HG03460 (cell line): ENCODE results near the gene DMKN.

Source experiments
- ATAC-seq: cut with Tn5 transposase; IDR thresholded peaks from one replicate; pipeline ENCODE4 v1.9.1; 2021; ENCODE audit not compliant: unreplicated experiment

DMKN gene

DNA sequence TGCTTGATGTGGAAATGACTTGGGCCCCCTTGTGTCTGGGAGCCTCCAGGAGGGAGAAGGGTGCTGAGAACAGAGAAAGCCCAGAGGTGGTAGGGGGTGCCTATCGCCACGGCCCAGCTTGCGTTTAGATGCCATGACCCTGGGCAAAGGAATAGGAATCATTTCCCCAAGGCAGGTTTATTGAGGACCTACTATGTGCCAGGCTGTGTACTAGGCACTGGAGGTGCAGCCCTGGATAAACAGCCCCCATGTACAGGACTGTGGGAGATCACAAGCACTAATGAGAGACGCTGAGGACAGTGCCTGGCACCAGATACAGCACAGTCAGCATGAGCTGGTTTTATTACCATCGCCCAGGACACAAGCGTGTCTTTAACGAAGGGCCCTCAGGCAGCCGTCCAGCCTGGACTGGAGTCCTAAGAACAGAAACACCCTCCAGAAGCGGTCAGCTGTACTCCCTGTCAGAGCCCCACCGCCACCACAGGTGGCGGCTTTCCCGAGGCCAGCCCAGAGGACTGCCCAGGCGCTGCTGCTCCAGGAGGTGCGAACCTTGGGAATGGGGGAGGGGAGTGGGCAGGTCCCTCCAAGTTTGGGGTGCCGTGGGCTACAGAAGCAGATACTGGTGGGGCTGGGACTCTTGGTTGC lies 36.6 kb upstream of the DMKN start:
- no peak for ATAC-seq

DNA sequence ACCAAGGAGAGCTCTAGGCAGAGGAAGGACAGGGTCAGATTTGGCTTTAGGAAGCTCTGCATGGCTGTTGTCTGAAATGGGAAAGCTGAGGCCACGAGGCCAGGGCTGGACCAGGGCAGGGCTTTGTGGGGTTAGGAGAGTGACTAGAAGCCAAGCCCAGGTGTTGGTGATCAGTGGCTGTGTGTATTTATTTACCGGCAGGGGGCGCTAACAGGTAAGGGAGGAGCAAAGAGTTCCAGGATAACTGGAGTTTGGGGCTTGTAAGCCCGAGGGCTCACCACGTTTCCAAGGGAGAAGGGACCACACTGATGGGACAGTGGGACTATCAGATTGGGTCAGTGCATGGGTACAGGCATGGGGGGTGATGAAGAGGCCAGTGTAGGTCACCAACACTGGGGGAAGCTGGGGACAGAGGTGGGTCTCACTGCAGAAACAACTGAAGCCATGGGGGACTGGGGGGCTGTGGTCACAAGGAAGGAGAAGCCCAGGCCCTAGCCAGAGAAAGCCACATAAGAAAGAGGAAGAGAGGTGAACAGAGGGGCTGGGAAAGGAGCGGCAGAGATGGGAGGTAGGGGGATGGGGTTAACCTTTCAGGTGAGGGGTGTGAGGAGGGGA lies 35.8 kb upstream of the DMKN start:
- ATAC-seq = no peak

DNA sequence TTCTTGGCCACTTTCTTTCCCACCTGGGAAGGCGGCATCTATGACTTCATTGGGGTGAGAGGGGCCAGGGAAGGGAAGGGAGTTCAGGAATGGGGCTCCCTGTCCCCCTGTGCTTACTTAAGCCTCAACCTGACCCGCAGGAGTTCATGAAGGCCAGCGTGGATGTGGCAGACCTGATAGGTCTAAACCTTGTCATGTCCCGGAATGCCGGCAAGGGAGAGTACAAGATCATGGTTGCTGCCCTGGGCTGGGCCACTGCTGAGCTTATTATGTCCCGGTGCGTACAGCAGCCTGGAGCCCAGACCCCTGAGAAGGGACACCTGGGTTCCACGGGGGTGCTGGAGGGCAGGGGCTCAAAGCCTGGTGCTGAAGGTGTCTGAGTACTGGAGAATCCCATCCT lies 33.1 kb upstream of the DMKN start:
- no peak for ATAC-seq

DNA sequence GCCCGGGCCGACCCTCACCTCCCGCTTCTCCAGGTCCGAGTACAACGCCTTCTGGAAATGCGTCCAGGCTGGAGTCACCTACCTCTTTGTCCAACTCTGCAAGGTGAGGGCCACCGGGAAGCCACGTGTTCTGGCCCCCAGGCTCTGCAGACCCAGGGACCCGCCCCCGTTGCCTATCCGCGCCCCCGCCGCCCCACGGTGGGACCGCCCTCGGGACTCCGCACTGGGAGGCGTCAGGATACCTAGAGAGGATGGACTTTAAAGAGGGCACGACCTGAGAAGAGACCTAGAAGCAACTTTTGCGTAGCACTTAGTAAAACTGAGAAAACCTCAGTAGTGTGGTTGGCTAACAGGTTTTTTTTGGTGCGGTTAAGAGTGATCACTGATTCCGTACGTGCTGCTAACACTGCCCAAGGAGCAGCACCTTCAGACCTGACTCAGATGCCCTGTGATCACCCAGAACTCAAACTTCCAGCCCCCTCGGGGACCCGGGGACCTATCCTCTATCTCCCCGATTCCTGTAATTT lies 32.5 kb upstream of the DMKN start:
- peak; percentile 28 for ATAC-seq

DNA sequence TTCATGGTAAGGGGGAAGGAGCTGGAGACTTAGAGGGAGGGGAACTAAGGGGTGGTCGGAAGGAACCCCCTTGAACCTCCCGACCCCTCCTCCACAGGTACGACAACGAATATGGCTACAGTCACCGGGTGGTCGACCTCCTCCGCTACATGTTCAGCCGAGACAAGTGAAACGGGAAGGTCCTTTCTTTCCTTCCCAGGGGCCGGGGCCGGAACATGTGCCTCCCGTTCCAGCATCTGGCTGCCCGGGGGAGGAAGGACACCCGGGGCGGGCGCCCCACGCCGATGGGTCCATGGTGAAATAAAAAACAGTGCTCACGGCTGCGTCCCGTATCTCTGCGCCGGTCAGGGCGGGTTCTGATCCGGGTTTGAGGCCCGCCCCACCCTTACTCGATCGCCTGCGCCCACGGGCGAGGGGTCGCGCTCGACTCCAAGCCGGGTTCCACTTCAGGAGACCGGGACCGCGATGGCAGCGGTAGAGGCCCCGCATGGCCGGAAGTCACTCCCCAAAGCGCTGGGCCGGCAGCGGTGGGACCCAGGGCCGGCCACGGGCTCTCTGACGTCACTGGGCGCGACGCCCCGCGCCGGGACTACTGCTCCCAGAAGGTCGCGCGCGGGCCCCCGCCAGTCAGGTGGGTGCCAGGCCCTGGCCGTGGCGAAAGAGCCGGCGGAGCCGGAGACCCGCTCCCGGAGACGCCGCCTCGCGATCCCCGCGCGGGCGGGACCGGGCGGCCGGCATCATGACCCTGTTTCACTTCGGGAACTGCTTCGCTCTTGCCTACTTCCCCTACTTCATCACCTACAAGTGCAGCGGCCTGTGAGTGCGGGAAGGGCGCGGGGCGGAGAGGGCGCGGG lies 31.8 kb upstream of the DMKN start, which contains the start of gene TMEM147:
TMEM147 (plus strand) TSS at position 626 of the 854 bp plus-strand sequence; CDS start at position 740, 114 bp downstream.
- ATAC-seq = peak; percentile 73

DNA sequence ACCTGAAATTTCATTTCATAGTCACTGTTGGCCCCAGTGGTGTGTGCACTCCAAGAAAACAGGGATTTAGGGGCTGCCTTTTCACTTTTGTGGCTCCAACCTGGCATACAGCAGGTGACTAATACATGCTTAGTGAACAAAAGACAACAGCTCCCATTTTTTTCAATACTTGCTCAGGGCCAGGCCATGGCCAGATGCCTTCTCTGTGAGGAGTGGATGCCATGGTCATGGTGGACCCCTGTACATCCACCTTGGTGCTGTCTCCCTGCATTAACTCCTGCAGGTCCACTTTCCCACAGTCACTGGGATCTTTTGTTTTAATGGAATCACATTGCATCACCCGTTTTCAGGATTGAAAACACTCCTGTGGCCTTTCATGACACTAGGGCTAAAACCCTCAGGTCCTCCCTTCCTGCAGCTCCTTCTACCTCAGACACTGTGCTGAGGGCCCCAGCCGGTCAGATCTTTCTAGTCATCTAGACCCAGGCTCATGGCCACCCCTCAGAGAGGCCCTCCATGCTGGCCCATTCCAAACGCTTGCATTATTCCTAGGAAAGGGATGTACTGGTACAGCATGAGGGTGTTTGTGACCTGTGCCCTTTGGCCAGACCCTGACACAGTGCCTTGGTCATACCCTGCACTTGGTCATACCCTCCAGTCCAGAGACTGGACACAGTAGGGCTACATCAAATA lies 30.8 kb upstream of the DMKN start:
- ATAC-seq = no peak

DNA sequence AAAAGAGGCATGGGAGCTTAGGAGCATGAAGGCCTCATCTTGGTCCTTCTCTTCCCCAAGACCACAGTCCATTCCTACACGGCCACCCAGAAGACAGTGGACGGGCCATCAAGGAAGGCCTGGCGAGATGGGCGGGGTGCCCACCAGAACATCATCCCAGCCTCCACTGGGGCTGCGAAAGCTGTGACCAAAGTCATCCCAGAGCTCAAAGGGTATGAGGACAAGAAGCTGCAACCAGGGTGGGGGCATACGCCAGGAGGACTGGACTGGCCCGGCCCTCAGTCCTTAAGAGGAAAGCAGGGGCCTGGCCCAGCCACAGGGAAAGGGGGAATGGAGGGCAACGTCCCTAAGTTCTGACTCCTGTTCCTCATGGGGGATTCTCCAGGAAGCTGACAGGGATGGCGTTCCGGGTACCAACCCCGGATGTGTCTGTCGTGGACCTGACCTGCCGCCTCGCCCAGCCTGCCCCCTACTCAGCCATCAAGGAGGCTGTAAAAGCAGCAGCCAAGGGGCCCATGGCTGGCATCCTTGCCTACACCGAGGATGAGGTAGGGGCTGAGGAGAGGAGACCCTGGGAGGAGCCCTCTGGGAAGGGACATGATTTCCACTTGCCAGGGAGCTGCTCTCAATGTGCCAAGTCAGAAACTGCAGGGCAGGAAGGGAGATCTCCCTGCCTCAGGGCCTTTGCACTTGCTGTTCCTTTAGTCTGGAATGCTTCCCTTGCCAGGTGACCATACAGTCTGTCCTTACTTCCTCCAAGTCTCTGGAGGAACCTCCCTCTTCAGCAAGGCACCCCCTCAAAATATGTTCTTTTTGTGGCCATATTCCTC lies 30.0 kb upstream of the DMKN start:
- no peak for ATAC-seq

DNA sequence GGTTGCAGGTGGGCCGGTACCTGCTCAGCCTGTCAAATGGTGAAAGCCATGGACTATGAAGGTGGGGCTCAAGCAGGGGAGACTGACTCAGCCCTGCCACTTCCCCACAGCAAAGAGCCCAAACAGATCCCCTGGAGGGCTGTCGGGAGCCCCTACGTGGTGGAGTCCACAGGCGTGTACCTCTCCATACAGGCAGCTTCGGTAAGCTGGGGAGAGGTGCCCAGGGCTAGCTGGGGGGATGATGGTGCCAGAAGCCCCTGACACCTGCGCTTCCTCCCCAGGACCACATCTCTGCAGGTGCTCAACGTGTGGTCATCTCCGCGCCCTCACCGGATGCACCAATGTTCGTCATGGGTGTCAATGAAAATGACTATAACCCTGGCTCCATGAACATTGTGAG lies 28.8 kb upstream of the DMKN start:
- no peak for ATAC-seq

DNA sequence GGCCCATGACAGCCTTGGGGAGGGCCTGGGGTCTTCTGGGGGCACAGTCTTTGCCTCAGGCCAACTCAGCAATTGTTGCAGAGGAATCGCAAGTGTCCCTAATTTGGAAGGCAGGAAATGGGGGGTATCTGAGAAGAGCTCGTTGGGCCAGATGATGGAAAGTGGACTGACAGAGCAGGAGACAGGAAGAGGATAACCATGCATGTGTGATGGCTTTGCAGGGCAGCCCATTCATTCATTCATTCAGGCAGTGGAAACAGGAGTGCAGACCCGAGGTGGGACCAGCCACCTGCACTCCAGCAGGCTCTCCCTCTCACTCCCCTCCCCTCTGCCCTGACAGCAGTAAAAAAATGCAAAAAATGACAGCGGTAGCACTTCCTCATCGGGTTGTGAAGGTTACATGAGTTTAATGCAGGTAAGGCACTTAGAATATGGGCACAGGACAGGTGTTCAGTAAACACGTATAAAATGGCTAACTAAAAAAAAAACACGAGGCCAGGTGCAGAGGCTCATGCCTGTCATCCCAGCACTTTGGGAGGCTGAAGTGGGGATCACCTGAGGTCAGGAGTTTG lies 27.0 kb upstream of the DMKN start:
- ATAC-seq = no peak

DNA sequence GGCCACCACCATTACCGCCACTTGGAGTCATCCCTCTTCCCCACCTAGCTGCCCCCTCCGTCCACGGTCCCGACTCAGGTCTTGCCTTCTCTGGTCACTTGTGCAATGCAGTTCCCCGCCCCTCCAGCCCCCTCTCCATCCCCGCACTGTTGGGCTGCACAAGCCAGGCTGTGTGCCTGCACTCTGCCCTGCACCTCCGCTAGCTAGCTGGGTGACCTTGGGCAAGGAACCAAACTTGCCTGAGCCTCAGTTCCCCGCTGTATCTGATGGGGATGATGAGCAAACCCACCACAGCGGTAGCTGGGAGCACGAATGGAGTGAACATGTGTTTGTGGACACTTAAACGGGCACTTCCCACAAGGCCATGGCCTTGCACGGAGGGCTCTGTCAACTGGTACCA lies 26.4 kb upstream of the DMKN start:
- ATAC-seq = no peak

DNA sequence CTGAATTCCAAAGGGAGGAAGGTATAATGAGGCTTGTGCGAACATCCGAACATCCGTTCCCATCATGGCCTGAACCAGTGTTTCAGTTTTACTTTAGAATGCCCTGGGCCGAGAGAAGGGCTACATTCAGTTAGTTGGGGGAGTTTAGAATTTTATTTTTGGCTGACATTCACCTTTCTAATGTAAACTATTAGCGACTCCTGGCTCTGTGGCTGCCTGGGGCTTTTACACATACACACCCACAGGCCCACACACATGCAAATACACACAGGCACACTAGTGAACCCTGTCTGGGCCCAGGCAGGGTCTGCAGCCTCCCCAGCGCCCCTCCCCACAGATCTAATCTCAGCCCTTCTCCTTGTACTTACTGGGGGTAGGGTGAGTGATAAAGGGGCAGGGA lies 25.9 kb upstream of the DMKN start:
- ATAC-seq = no peak

DNA sequence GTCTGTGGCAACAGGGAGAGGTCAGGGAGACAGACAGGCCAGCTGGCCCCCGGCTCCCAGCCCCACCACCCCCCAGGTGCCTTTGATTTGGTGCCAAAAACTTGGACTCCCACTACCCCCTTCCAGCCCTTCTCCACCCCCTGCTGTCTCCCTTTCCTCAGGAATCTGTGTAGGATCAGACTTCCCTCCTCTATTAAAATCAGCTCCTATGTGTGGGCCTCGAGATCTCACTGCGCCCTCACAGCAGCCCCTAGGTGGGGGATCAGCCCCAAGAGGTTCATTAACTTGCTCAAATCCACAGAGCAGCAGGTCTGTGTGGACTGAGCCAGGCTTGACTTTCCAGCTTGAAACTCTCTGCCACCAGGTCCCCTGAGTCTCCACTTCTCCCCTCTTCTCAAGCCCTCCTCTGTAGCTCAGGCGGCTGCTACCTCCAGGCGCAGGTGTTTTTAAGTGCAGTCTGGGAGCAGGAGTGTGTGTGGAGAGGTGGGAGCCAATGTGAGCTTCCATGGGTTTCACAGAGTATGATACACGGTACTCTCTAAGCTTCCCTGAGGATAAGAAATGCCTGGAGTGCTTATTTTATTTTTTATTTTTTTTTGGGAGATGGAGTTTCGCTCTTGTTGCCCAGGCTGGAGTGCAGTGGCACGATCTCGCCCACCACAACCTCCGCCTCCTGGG lies 21.5 kb upstream of the DMKN start:
- no peak for ATAC-seq

DNA sequence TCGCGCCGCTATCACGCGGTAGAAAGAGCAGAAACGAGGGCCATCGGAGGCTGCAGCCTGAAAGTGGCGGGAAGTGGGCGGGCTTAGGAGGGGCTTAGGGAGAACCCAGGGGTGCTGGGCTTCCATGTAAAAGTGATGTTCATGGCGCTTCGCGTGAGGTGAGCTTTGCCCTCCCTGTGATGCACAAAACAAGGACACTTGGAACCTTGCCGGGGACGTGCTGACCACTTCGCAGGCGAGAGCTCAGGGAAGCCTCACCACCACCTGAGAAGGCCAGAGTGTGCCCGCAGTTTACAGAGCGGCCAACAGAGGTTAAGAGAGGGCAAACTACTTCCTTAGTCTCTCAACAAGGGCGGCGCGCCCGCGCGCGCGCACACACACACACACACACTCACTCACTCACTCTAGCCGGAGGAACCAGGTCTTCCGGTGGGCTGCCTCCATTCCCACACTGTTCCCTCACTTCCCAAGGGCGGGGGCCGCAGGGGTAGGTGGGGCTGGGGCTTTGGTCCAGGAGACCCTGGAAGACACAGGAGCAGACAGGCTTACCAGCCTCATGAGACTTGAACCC lies 20.5 kb upstream of the DMKN start:
- no peak for ATAC-seq

DNA sequence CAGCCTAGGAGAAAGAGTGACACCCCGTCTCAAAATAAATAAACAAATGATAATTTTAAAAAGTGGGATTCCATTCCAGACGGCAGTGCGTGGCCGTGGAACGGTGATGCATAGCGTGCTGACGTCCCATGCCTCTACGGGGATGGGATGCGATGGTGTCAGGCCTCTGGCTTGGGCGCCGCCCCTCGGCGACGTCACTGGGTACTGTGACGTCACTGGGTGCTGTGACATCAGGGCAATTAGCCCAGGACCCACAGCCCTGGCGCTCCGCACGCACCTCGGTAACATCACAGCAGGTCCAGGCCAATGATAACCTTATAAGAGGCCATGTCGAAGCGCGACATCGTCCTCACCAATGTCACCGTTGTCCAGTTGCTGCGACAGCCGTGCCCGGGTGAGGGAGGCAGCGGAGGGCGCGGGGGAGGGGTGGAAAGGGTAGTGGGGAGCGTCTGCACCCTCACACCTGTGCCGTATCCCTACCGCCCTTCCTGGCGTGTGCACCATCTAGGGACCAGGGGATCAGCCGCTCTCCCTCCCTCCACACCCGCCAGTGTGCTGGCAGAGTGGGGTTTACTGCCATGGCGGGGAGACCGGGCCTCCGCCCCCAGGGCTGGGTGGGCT lies 19.9 kb upstream of the DMKN start, which contains the start of gene GAPDHS:
GAPDHS (plus strand) TSS at position 256 of the 621 bp plus-strand sequence; CDS start at position 328, 72 bp downstream.
- no peak for ATAC-seq

DNA sequence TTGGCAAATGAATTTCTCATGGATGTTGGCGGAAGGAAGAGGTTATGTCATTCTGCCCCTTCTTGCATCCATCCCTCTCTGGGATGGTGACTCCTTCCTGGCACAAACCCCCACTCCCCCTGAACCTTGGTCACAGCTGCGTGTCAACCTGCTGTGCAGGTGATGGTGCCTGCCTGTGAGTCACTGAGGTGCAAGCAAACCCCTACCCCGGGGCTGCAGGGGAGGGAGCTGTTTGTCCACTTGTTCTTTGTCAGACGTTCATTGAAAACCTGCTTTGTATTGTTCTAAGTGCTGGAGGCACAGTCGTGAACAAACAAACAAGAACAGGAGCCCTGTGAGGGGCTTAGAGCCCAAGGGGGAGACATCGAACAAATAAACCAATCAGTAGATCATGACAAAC lies 17.8 kb upstream of the DMKN start:
- no peak for ATAC-seq

DNA sequence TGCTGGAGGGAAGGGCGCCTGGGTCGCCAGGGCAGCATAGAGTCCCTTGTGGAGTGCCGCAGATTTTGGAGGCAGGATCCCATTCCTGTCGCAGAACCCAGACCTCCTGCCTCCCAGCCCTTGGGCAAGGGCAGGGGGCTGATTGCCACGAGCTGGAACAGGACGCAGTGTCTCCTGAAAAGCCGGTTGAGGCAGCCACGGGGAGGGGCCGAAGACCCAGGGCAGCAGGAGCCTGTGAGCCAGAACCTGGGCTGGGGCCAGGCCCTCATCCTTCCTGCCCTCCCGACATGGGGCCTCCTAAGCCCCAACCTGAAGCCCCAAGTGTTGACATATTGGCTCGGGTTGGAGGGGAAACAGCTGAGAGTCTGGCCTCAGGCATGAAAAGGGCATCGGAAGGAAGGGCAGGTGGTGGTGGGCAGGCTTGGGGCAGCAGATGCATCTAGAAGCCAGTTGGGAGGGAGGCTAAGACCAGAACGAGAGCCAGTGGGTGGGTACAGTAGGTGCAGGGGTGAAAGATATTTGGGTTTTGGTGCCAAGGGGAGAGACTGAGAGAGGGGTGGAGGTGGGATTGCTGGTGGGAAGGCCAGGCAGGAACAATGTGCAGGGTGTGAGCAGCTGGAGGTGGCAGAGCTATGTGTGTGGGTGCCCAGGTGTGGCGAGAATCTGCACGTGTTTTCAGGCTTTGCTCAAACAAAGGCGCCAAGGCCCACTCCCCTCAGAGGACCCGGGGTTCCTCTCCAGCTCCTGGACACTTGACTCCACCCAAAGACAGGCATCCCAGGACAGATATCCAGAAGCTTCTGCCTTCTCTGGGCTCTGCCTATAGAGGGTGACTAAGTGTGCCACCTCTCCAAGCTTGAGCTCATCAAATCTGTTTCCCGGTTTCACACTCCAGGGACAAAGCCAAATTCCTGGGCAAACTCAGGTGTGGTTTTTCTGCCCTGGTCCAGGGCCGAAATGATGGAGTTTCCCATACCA lies 16.1 kb upstream of the DMKN start:
- ATAC-seq = no peak
